Fibroblast of the aortic adventitia (primary cell): ENCODE measurements around the gene USP54. TPM values are rescaled to one million over a fixed set of nuclear protein-coding genes. Genes with fewer than 3 reads are reported as not detected.

Source experiments
- DNase-seq: peaks from one replicate; pipeline ENCODE4 v3.0.0-alpha.2; 2010; ENCODE audit warnings: low read depth
- H3K4me3 ChIP-seq: 2 replicates; pipeline ENCODE4 v1.5.1; 2011; ENCODE audit warnings: low read depth, mild to moderate bottlenecking, control low read depth, low read length, moderate library complexity
- CTCF ChIP-seq: IDR thresholded peaks from 2 replicates; pipeline ENCODE4 v1.5.1; 2011; ENCODE audit warnings: mild to moderate bottlenecking, low read length, control low read depth, inconsistent platforms; ENCODE audit not compliant: insufficient read depth
- total RNA-seq: library from RNA; depleted of rRNA; stranded (reverse); fragments of >200 nt; gene quantifications from 2 replicates; pipeline ENCODE4 v1.2.3, GENCODE V29; 2012; ENCODE audit warnings: low replicate concordance

Gene USP54
- total RNA-seq, 1 donor = 14.8 TPM

DNA sequence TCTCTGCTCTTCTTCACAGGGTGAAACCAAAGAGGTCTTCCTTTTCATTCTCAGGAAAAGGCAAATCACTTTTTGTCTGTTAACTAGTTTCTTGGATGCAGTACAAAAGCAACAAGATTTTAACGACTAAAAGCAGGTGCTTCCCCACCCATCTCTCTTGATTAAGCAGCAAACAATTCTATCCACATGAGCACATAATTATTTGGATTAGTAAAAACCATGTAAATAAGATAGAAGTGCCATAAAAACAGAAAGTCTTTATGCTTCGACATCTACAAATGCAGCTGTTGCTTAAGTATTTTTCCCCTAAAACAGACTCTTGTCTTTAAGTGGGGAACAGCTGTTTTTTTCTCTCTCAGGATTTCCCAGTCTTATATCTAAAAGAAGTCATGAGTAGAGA is 37.4 kb downstream of the USP54 start:
- no peak overlapping the region for H3K4me3 ChIP-seq
- no peak for DNase-seq
- no peak for TF ChIP-seq CTCF

DNA sequence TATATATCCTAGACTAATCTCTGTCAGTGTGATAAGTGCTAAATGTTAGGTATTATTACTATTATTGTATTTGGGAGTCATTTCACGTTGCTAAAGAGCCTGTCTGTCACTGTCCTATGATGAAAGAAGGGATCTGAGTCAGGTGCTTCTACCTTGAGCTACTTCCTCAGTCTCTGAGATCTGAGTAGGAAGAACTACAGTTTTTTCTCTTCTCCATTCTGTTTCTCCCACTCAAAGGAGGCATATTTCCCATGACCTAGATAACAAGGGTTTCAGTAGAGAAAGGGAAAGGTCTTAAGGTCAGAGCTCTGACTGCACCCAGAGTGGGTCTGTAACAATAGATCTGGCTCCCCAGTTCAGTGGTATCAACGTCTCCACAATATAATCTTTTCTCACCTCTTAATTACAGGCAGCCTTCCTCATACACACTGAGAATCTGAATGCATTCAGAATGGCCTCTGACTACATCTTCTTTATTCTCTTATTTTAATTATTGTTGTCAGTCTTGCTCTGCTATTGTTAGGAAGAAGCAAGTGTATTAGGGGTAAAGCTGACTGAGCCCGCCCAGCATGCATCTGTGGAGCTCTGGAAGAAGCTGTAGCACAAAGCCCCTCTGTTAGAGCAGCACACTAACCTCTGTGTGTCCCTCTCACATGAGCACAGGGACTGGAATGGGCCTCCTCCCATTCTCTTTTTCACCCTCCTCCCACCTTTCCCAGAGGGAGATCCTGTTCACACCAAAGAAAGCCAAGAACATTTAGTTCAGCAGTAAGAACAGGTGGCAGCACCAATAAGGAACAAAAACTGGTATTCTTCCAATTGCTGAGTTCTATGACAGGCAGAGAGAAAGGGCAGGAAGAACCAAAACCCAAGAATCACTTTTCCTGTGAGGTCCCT is 38.1 kb downstream of the USP54 start:
- no peak for DNase-seq
- TF ChIP-seq CTCF = no peak
- no peak overlapping the region for H3K4me3 ChIP-seq

GRCh38 chr10:73551515-73551914 is 39.6 kb downstream of the USP54 start:
- no peak for DNase-seq
- H3K4me3 ChIP-seq = no peak overlapping the region
- no peak for TF ChIP-seq CTCF

DNA sequence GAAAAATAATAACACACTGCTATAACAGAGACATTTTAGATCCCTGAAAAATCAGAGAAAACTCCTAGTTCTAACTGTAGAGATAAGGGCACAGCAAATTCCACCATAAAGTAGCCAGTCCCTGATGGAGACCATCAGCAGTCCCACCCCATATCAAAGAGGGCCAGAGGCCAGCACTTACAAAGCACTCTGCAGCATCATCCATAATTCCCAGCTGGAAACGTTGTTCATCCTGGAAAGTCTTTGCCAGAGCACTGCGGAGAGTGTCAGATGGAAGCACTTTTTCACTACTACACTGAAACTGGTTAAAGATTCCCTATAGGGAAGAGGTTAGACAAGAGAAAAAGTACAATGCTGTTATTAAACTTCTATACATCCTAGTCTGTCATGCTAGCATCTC is 45.8 kb downstream of the USP54 start:
- no peak for DNase-seq
- H3K4me3 ChIP-seq = no peak overlapping the region
- TF ChIP-seq CTCF = no peak

DNA sequence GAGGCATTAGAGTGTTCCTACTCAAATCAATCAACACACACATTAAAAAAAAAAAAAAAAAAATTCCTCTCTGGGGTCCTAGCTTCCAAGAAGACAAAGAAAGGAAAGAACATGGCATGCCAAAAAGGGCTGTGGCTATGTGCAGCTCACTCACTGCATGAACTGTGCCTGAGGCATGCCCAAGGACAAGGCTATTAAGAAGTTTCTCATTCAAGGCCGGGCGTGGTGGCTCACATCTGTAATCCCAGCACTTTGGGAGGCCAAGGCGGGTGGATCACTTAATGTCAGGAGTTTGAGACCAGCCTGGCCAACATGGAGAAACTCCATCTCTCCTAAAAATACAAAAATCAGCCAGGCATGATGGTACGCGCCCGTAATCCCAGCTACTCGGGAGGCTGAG is 53.4 kb downstream of the USP54 start:
- no peak for TF ChIP-seq CTCF
- DNase-seq = no peak
- H3K4me3 ChIP-seq = no peak overlapping the region

DNA sequence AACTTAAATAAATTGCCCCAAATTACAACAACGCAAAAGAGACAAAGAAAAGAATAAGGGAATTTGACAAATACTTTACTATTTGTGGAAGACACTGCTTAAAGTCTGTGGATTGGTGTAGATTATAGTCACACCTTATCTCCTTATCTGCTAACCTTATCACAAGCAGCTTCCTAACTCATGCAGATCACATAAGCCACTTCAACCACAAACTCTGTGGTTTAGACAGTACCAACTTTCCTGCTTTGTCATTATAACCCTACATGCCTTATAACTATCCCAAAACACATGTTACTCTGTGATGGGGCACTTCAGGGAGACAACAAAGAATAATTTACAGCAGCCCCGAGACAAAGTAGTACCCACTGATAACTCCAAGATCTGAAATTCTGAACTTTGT is 53.9 kb downstream of the USP54 start:
- no peak overlapping the region for H3K4me3 ChIP-seq
- TF ChIP-seq CTCF = no peak
- DNase-seq = no peak
